ES-I3 (cell line): ENCODE data around the gene AIRE.
"Not testable (repeated sequence)": the region's sequence is repeated elsewhere in the genome, so short reads cannot be mapped to it uniquely, and the experiment has no call there.

Experiments
- H3K36me3 ChIP-seq: 2 replicates; pipeline ENCODE4 v1.6.1; 2013; ENCODE audit warnings: mild to moderate bottlenecking, low read length, control low read depth, moderate library complexity; ENCODE audit not compliant: insufficient read depth
- H3K4me1 ChIP-seq: 2 replicates; pipeline ENCODE4 v1.6.1; 2013; ENCODE audit warnings: mild to moderate bottlenecking, control low read depth, low read length; ENCODE audit not compliant: insufficient read depth
- H3K9ac ChIP-seq: 2 replicates; pipeline ENCODE4 v1.6.1; 2013; ENCODE audit warnings: low read depth, mild to moderate bottlenecking, low read length, moderate library complexity
- H3K9me3 ChIP-seq: 2 replicates; pipeline ENCODE4 v1.6.1; 2013; ENCODE audit warnings: mild to moderate bottlenecking, low read length, moderate library complexity; ENCODE audit not compliant: control insufficient read depth, insufficient read depth

Gene AIRE

DNA sequence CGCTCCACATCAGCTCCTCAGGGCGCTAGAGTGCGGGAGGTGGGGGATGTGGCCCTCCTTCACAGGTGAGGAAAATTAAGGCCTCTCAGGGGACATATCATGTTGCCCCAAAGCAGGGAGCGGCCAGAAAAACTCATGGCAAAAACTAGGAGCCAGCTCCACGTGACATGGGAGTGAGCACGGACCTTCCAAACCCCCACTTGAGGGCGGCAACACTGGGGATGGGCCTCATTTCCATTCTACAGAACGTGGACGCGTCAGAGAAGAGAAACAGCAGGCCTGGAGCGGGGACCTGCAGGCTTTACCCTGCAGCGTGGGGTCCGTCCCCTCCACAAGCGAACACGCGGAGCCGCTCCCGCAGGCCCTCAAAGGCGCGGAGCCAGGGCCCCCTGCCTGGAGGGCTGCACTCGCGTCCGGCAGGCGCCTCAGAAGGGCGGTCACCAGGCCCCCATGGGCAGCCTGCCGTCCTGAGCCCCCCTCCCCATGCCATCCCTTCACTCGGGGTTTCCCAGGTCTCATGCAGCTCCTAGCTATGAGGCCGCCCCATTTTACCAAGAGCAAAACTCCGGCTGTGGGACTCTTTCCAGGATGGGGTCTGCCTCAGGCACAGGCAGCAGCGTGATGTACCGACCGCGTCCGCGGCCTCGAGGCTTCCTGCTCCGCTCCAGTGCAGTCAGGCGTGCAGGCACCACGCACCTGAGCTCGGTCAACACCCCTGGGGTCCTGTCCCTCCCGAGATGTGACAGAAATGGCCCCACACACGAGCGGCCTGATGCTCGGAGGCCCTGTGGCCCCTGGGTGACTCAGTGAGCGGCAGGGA, 48.0 kb downstream of the AIRE start:
- Histone ChIP-seq H3K9me3 (no peaks in the 10 kb centered on the region), H3K36me3 (no peaks in the 10 kb centered on the region), H3K4me1 (peaks cover 3% of the 10 kb centered on the region), H3K9ac (no peak overlapping the region)

DNA sequence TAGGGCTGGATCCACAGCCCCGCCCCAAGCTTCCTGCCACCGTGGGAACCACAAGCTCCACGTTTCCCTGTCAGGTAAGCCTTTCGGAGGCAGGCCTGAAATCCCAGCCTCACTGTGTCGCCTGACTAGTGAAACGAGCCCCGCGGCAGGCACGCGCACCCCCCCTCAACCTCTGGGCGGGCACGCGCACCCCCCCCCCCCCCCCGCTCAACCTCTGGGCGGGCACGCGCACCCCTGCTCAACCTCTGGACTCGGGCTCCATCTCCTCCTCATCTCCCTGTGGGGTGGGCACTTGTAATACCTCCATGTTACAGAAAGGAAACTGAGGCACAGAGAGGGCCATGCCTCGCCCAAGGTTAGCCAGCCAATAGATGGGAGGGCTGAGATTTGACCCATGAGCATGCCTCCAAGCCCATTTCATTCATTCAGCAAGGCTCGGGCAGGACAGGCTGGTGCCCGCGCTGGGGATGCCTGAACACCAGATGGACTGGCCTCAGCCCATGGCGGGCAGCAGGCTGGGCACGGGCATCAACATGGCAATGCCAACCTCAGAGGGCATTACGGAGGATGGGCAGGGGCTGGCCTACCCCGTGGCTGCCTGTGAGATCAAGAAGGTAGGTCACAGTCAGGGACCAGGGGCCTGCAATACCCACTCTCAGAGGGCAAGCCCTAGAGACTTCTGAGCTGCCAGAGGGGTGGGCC, 48.8 kb downstream of the AIRE start:
- Histone ChIP-seq H3K36me3 (no peaks in the 10 kb centered on the region), H3K9me3 (no peaks in the 10 kb centered on the region), H3K9ac (no peak overlapping the region), H3K4me1 (peaks cover 3% of the 10 kb centered on the region)

DNA sequence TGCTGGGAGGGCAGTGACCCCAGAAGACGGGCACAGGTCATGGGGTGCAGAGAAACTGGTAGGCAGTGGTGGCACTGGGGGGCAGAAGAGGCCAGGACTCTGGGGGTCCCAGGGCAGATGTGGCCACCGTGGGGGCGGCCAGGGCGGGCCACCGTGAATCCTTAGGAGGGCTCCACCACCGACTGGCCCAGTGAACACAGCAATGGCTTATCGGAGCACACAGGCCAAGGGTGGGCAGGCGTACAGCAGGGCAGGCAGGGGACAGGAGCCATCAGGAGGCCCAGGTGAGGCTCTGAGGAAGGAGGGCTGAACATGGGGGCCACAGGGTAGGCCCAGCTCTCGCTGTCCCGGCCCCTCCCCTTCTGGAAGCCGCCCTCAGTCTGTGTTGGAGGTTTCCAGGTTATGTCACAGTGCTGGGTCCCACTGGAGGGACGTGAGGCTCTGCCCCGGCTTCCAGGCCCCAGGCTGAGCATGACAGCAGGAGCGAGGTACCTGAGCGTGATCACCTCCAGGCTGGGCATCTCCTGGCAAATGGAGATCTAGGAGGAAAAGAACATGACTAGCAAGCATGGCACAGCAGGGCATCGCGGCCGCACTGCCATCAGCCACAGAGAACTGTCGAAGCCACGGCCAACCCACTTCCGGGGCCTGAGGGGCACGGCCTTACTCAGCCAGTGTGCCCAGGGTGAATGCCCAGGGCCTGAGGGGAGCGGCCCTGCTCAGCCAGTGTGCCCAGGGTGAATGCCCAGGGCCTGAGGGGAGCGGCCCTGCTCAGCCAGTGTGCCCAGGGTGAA, 49.8 kb downstream of the AIRE start:
- H3K9ac ChIP-seq: no peak overlapping the region
- H3K4me1 ChIP-seq: peaks cover 11% of the 10 kb centered on the region
- H3K36me3 ChIP-seq: no peaks in the 10 kb centered on the region
- no peaks in the 10 kb centered on the region for H3K9me3 ChIP-seq

DNA sequence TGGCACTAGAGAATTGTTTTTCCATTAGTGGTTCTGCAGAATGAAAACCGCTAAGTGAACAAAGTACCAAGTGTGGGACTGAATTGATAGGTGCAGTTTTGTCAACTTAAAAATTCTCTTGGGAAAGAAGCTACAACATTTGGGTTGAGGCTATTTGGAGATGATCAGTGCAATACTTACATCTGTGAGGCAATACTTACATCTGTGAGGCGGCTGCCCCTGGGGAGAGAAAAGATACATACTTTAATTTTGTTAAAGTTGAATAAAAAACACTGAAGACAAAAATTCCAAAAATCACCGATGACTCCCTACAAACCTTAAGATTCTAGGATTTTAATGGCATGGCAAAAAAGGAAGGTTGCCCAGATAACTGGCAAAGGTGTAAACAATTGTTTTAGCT, 51.8 kb downstream of the AIRE start:
- Histone ChIP-seq H3K36me3 (no peaks in the 10 kb centered on the region), H3K9me3 (no peaks in the 10 kb centered on the region), H3K4me1 (peaks cover 16% of the 10 kb centered on the region), H3K9ac (no peak overlapping the region; the same call in 1 of the 2 replicates)

DNA sequence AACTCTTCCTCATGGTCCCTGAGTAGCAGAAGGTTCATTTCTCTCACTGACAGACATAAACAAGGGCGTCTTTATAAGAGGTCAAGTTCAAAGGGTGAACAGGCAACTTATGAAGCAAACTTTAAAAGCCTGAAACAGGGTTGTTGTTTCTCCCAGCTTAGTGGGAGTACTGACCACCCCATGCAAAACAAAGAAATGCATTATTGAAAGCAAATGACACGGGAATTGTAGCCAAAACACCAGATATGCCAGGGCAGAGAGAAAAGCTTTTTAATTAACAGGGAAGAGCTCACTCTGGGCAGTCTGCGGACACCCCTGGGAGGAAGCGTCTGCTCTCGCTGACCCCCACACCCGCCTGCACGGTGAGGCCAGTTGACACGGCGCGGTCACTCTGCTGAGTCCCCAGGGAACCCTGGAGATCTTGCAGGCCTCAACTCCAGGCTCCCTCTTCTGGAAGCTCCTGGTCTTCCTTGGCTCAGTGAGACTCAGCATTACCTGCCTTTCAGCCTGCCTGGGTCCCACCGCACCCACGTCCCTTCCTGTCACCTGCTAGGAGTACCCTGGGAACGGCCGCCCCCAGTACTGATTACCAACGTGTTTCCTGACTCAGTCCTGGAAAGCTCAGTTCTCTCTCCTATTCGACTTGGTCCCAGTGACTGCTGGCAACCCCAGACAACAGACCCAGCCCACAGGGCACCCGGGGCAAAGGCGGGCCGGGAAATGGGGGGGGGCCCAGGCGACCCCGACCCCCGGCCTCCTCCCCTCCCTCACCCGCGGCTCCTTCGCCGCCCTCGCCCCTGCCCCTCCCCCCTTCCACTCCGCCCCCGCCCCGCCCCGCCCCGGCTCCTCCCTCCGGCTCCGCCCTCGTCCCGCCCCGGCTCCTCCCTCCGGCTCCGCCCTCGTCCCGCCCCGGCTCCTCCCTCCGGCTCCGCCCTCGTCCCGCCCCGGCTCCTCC, 52.5 kb downstream of the AIRE start:
- peaks cover 22% of the 10 kb centered on the region for H3K4me1 ChIP-seq

DNA sequence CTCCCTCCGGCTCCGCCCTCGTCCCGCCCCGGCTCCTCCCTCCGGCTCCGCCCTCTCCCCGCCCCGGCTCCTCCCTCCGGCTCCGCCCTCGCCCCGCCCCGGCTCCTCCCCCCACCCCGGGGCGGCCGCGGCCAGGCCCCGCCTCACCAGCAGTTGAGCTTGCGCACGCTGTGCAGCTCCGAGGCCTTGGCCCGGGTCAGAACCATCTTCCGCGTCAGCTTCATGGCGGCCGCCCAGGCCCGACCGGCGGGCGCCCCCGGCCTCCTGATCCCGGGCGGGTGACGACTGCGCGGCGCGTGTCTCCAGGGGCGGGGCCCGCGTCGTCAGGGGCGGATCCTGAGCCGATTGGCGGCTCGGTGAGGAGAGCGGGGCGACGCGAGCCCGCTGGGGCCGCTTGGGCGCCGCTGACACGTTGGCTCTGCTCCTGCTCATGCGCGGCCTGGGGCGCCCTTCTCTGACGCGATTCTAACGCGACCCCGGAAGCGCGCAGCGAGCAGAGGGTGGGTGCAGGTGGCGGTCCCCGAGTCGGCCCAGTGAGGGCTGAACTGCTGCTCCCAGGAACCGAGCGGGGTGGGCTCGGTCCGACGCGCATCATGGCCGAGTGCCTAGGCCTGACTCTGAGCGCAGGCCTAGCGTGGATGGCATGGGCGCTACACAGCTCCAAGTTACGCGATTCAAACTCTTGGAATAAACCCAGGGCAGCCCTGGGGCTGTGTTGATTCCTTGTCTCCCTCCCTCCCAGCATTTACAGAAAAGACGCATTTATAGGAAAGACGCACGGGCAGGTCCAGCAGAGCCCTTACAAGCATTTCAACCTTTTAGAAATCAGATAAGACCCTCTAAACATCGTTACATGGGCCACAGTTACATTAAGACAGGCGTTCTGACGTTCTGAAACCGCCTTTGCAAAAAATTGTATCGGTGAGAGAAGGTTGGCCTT, 53.6 kb downstream of the AIRE start, which contains the start of gene CFAP410:
Gene CFAP410, minus strand, starts transcription at position 420 of the 940 bp plus-strand sequence. Its CDS starts 196 bp downstream, at position 224.
- H3K4me1 ChIP-seq: peaks cover 18% of the 10 kb centered on the region
- no peaks in the 10 kb centered on the region for H3K36me3 ChIP-seq
- H3K9me3 ChIP-seq: no peaks in the 10 kb centered on the region
- H3K9ac ChIP-seq: peak within 1 kb of the TSS; percentile 86

More for the DNA sequence above, 52.5 kb downstream of the AIRE start:
- Histone ChIP-seq H3K9me3 (no peaks in the 10 kb centered on the region), H3K36me3 (no peaks in the 10 kb centered on the region), H3K9ac (peak overlapping the region; percentile 47; the same call in 1 of the 2 replicates)

DNA sequence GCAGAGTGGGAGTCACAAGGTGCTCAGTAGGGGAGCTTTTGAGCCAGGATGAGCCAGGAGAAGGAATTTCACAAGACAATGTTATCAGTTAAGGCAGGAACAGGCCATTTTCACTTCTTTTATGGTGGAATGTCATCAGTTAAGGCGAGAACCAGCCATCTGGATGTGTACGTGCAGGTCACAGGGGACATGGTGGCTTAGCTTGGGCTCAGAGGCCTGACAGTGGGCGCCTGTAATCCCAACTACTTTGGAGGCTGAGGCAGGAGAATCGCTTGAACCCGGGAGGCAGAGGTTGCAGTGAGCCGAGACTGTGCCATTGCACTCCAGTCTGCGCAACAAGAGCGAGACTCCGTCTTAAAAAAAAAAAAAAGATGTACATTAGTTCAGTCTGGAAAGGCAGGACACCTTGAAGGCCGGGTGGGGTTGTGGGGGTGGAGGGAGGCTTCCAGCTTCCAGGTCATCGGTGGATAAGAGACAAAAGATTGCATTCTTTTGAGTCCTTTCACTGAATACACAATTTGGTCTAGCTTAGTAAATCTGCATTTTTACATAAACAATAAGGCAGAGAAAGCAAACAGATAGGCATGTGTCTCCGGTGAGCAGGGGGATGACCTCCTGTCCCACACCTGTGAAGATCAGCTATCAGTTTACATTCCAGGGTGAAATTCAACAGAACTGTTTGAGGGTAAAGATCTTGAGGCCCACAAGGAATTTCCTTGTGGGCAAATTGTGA, 56.2 kb downstream of the AIRE start:
- not testable (repeated sequence) for H3K9ac ChIP-seq, H3K9me3 ChIP-seq, H3K36me3 ChIP-seq
- peaks cover 18% of the 10 kb centered on the region for H3K4me1 ChIP-seq

DNA sequence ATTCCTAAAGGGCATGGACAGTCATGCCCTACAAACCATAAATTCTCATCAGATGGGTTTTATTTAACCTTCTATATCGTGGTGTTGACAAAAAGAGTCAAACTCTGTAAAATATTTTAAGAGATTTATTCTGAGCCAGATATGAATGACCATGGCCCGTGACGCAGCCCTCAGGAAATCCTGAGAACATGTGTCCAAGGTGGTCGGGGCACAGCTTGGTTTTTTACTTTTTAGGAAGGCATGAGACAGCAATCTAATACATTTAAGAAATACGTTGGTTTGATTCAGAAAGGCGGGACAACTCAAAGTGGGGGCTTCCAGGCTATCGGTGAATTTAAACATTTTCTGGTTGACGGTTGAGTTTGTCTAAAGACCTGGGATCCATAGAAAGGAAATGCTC, 57.3 kb downstream of the AIRE start:
- H3K9me3 ChIP-seq, H3K9ac ChIP-seq, H3K36me3 ChIP-seq: not testable (repeated sequence)
- peaks cover 18% of the 10 kb centered on the region for H3K4me1 ChIP-seq

DNA sequence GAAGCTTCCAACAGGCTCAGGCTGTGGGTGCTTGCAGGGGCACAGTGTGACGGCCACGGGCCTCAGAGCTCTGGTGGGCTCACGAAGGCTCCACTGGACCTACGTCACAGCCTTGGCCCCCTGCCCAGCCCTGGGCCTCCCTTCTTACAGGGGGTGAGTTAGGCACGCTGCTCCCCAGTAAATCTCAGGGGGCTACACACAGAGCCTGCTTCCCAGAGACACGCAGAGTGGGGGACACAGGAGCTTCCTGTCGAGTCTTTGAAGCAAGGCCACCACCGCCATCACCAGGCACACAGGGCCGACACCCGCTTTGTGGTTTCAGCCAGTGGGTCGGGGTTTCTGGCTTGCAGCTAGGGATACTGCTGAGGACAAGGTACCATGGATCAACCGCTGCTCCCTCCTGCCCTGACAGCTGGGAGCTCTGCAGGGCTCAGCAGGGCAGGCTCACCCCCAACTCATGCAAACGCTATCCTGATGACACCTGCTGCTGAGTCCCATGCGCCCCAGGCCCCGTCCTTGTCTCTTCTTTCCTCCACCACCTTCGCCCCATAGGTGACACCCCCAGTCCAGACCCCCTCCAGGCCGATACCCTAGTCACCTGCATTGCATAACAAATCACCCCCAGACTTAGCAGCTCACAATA, 59.0 kb downstream of the AIRE start:
- Histone ChIP-seq H3K9me3 (no peaks in the 10 kb centered on the region), H3K36me3 (no peaks in the 10 kb centered on the region), H3K9ac (no peak overlapping the region), H3K4me1 (peaks cover 18% of the 10 kb centered on the region; the same call in 1 of the 2 replicates)

DNA sequence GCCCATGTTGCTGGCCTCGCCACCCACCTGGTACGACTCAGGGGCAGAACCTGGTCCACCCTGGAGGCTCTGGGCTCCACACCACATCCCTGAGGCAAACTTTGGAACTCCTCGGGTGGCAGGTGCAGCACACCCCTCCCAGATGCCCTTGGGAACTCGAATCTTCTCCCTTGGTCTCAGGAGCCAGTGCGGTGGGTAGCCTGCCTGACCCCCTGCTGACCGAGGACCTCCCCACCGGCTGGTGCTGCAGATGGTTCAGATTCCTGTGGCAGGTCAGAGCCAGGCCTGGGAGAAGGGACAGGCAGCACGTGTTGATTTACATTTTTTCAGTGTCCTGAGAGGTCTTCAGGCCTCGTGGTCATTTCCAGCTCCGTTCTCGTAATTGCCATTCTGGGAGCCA, 59.8 kb downstream of the AIRE start:
- H3K36me3 ChIP-seq: no peaks in the 10 kb centered on the region
- H3K9ac ChIP-seq: no peak overlapping the region
- no peaks in the 10 kb centered on the region for H3K9me3 ChIP-seq
- 0 out of 2 replicates have a peak, but pooled peaks cover 10% of the 10 kb centered on the region for H3K4me1 ChIP-seq

DNA sequence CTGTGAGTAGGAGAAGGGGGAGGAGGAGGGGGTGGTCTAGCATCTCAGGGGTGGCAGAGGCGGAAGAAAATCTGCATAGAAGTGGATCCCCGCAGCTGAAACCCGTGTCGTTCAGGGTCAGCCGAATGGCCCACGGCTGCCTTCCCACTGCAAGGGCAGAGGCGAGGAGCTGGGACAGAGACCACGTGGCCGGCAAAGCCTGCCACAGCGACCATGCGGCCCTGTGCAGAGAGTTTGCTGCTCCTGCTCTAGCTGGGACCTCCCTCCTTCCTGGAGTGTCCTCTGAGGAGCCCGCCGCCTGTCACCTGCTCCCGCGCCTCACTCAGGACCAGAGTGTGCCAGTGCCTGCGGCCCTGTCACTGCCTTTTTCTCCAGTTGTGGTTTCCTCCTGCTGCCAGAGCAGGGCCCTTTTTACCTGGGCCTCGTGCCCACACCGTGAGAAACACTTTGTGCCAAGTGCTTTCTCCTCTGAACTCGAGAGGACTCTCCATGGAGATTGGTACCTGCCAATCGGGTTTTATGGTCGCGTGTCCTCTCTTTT, 62.3 kb downstream of the AIRE start:
- Histone ChIP-seq H3K36me3 (no peaks in the 10 kb centered on the region), H3K9ac (no peak overlapping the region), H3K9me3 (no peaks in the 10 kb centered on the region), H3K4me1 (0 out of 2 replicates have a peak, but pooled peaks cover under 1% of the 10 kb centered on the region)
